Bronchial epithelial cell (primary cell): ENCODE measurements around the gene KCNJ14. TPM values are rescaled to one million over a fixed set of nuclear protein-coding genes. Genes with fewer than 3 reads are reported as not detected.

Source experiments
- DNase-seq: peaks from one replicate; pipeline ENCODE4 v3.0.0-alpha.2; 2010; ENCODE audit warnings: low read depth
- FAIRE-seq: peaks from 2 replicates; lab custom pipeline; 2011; peaks lifted over from hg19 to GRCh38; lab: Jason Lieb, UNC
- H3K27me3 ChIP-seq: 2 replicates; pipeline ENCODE4 v1.5.1; 2011; ENCODE audit warnings: low read length; ENCODE audit not compliant: control insufficient read depth, insufficient read depth
- H3K36me3 ChIP-seq: 2 replicates; pipeline ENCODE4 v1.5.1; 2011; ENCODE audit warnings: low read length; ENCODE audit not compliant: control insufficient read depth, insufficient read depth
- H3K4me3 ChIP-seq: 2 replicates; pipeline ENCODE4 v1.5.1; 2011; ENCODE audit warnings: mild to moderate bottlenecking, low read depth, low read length, control low read depth
- CTCF ChIP-seq: IDR thresholded peaks from 2 replicates; pipeline ENCODE4 v1.5.1; 2011; ENCODE audit warnings: mild to moderate bottlenecking, moderate library complexity, low read length, control low read depth, inconsistent platforms; ENCODE audit not compliant: insufficient read depth, severe bottlenecking
- total RNA-seq: library from RNA; depleted of rRNA; stranded (reverse); fragments of >200 nt; gene quantifications from 2 replicates; pipeline ENCODE4 v1.2.1, GENCODE V29; 2014

Gene KCNJ14
- total RNA-seq, 1 donor from 2014 or later, result 1.1 TPM

DNA sequence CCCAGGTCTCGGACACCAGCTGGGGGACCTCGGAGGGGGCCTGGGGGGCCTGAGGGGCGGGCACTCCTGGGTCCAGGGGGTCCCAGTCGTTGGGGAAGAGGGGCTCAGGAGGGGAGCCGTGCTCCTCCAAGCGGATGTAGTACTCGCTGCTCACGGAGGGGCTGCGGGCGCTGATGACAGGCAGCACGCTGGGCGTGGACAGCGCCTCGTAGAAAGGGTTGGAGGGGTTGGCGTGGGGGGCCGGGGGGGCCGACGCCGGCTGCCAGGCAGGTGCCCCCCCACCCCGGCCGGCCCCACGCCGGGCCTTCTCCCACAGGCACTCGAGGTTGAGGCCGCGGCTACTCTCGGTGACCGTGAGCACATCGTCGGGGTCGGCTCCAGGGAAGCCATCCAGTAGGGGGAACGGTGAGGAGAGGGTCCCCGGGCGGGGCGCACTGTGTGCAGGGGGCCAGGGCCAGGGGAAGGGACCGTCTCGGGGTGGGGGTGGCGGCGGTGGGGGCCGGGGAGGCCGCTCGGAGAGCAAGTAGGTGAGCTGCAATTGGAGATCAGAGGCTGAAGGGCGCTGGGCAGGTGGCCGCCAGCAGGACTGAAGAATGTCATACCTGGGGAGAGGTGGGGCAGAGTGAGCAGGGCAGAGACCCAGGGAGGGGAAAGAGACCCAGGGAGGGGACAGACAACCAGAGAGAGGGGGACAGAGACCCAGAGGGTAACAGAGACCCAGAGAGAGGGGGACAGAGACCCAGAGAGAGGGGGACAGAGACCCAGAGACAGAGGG, 44.1 kb downstream of the KCNJ14 start:
- FAIRE-seq (no peak), DNase-seq (no peak)
- Histone ChIP-seq H3K27me3 (peaks cover 5% of the 10 kb centered on the region), H3K36me3 (no peaks in the 10 kb centered on the region), H3K4me3 (no peak overlapping the region)
- no peak for TF ChIP-seq CTCF

- Histone ChIP-seq H3K27me3 (peaks cover 5% of the 10 kb centered on the region), H3K4me3 (peak overlapping the region; percentile 57), H3K36me3 (no peaks in the 10 kb centered on the region)
- TF ChIP-seq CTCF, result no peak
- no peak for FAIRE-seq
- DNase-seq, result no peak
These were observed 45.6 kb downstream of the KCNJ14 start for GRCh38 chr19:48500830-48501493.

DNA sequence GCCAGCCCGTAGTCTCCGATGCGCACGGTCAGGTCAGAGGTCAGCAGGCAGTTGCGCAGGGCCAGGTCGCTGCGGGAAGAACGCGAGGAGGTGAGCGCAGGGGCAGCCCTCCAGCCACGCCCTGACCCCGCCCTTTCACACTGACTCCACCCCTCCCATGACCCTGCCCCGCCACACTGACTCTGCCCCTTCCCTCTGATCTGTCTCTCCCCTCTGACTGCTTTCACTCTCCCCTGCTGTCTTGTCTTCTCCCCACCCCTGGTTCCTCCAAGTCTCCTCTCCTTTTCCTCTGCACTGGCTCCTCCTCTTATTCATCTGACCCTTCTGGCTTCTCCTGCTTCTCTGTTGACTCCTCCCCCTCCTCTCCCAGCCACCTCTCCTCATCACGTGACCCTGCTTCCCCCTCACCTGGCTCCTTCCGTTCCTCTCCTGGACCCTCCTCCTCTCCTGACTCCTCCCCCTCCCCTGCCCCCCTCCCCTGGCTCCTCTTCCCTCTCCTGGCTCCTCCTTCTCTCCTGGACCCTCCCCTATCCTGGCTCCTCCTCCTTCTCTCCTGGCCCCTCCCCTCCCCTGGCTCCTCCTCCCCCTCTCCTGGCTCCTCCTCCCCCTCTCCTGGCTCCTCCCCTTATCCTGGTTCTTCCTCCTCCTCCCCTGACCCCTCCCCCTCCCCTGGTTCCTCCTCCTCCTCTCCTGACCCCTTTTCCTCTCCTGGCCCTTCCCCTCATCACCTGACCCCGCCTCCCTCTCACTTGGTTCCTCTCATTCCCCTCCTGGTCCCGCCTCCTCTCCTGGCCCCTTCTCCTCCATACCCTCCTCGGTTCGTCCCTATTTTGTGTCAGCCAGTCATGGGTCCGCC, 46.3 kb downstream of the KCNJ14 start:
- Histone ChIP-seq H3K4me3 (peak overlapping the region; percentile 57), H3K36me3 (no peaks in the 10 kb centered on the region), H3K27me3 (peaks cover 5% of the 10 kb centered on the region)
- peak; percentile 23 for FAIRE-seq
- TF ChIP-seq CTCF, result no peak
- DNase-seq, result peak; percentile 89

- Histone ChIP-seq H3K27me3 (peaks cover 5% of the 10 kb centered on the region), H3K4me3 (peak overlapping the region; percentile 28), H3K36me3 (no peaks in the 10 kb centered on the region)
- FAIRE-seq (no peak), DNase-seq (no peak)
- TF ChIP-seq CTCF, result no peak
These were observed 47.1 kb downstream of the KCNJ14 start for GRCh38 chr19:48502350-48503018.

GRCh38 chr19:48506138-48506733, 50.9 kb downstream of the KCNJ14 start:
- H3K27me3 ChIP-seq, result no peaks in the 10 kb centered on the region
- H3K36me3 ChIP-seq, result no peaks in the 10 kb centered on the region
- peak; percentile 41 for TF ChIP-seq CTCF
- H3K4me3 ChIP-seq, result no peak overlapping the region
- peak; percentile 42 for DNase-seq
- FAIRE-seq, result no peak
